Measurements from ENCODE around the gene PHAF1.

The PHAF1 gene

GRCh38 chr16:67109407-67110135 is at the start of gene PHAF1:
TSS of gene PHAF1 (plus strand) at chr16:67109941. CDS start at chr16:67110176, 235 bp downstream.
- DNase-seq (ENCODE audit: low read depth) = peak; percentile 93

GRCh38 chr16:67063008-67063407 is 46.7 kb upstream of the PHAF1 start:
- no peak for DNase-seq (ENCODE audit: low read depth)

- no peak for DNase-seq (ENCODE audit: low read depth)
These were observed 41.5 kb upstream of the PHAF1 start for GRCh38 chr16:67068212-67068753.

GRCh38 chr16:67071476-67072048 is 38.2 kb upstream of the PHAF1 start:
- no peak for DNase-seq (ENCODE audit: low read depth)

- no peak for DNase-seq (ENCODE audit: low read depth)
These were observed 34.4 kb upstream of the PHAF1 start for GRCh38 chr16:67075331-67075730.

- no peak for DNase-seq (ENCODE audit: low read depth)
These were observed 31.9 kb upstream of the PHAF1 start for GRCh38 chr16:67077871-67078270.

- DNase-seq (ENCODE audit: low read depth) = no peak
These were observed 27.6 kb upstream of the PHAF1 start for GRCh38 chr16:67082100-67082499.

GRCh38 chr16:67082891-67083290 is 26.9 kb upstream of the PHAF1 start:
- DNase-seq (ENCODE audit: low read depth) = no peak

- no peak for DNase-seq (ENCODE audit: low read depth)
These were observed 25.3 kb upstream of the PHAF1 start for GRCh38 chr16:67084345-67085028.

- DNase-seq (ENCODE audit: low read depth) = no peak
These were observed 22.9 kb upstream of the PHAF1 start for GRCh38 chr16:67086822-67087221.

- no peak for DNase-seq (ENCODE audit: low read depth)
These were observed 22.4 kb upstream of the PHAF1 start for GRCh38 chr16:67087291-67087690.

GRCh38 chr16:67087803-67088202 is 21.9 kb upstream of the PHAF1 start:
- no peak for DNase-seq (ENCODE audit: low read depth)

- DNase-seq (ENCODE audit: low read depth) = no peak
These were observed 21.2 kb upstream of the PHAF1 start for GRCh38 chr16:67088551-67088950.

GRCh38 chr16:67089101-67089500 is 20.6 kb upstream of the PHAF1 start:
- DNase-seq (ENCODE audit: low read depth) = no peak

GRCh38 chr16:67091906-67092566 is 17.7 kb upstream of the PHAF1 start:
- no peak for DNase-seq (ENCODE audit: low read depth)

- DNase-seq (ENCODE audit: low read depth) = no peak
These were observed 16.5 kb upstream of the PHAF1 start for GRCh38 chr16:67093098-67093726.

- no peak for DNase-seq (ENCODE audit: low read depth)
These were observed 11.1 kb upstream of the PHAF1 start for GRCh38 chr16:67098599-67098998.

GRCh38 chr16:67100569-67101310 is 9.0 kb upstream of the PHAF1 start:
- no peak for DNase-seq (ENCODE audit: low read depth)

- no peak for DNase-seq (ENCODE audit: low read depth)
These were observed 8.2 kb upstream of the PHAF1 start for GRCh38 chr16:67101311-67102082.

- no peak for DNase-seq (ENCODE audit: low read depth)
These were observed 5.7 kb upstream of the PHAF1 start for GRCh38 chr16:67104061-67104460.

- DNase-seq (ENCODE audit: low read depth) = no peak
These were observed 4.9 kb upstream of the PHAF1 start for GRCh38 chr16:67104845-67105244.

Measured in activated T-helper 9 cell treated with anti-CD3 and anti-CD28 coated beads, Interleukin-2, amount 50 U/mL, for 16 hours (primary cell).